Measurements from ENCODE around the gene KIRREL3.

- TF ChIP-seq EP300 (IDR thresholded peaks at IDR 0.05): no peak
- TF ChIP-seq, protein P1, sequence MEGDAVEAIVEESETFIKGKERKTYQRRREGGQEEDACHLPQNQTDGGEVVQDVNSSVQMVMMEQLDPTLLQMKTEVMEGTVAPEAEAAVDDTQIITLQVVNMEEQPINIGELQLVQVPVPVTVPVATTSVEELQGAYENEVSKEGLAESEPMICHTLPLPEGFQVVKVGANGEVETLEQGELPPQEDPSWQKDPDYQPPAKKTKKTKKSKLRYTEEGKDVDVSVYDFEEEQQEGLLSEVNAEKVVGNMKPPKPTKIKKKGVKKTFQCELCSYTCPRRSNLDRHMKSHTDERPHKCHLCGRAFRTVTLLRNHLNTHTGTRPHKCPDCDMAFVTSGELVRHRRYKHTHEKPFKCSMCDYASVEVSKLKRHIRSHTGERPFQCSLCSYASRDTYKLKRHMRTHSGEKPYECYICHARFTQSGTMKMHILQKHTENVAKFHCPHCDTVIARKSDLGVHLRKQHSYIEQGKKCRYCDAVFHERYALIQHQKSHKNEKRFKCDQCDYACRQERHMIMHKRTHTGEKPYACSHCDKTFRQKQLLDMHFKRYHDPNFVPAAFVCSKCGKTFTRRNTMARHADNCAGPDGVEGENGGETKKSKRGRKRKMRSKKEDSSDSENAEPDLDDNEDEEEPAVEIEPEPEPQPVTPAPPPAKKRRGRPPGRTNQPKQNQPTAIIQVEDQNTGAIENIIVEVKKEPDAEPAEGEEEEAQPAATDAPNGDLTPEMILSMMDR (IDR thresholded peaks at IDR 0.05): no peak
- no peak for TF ChIP-seq POLR2A (IDR thresholded peaks at IDR 0.05)
Observed at GRCh38 chr11:126707498-126707897, 293.1 kb downstream of the KIRREL3 start.

Measured in ovary (tissue), 3 donors.